ENCODE measurements around the gene KCNQ1. TPM values are rescaled to one million over a fixed set of nuclear protein-coding genes. Genes with fewer than 3 reads are reported as not detected.
A peak's percentile ranks its signal among the peaks of the same experiment; 100 is the strongest.

Gene KCNQ1
- total RNA-seq, 2 donors from 2014 or later = 18.6 to 25.5 TPM

GRCh38 chr11:2415171-2415570 lies 29.6 kb upstream of the KCNQ1 start:
- Mint-ChIP-seq H3K27ac (no peak overlapping the region), H3K4me1 (no peaks in the 10 kb centered on the region), H3K36me3 (ENCODE audit: low read depth) (no peaks in the 10 kb centered on the region), H3K27me3 (no peaks in the 10 kb centered on the region), H3K4me3 (no peak overlapping the region)
- ATAC-seq (no peak), DNase-seq (no peak)
- H3K9me3 ChIP-seq (ENCODE audit: control insufficient read depth, low read length, poor library complexity, severe bottlenecking) = no peaks in the 10 kb centered on the region

- H3K9me3 ChIP-seq (ENCODE audit: control insufficient read depth, low read length, poor library complexity, severe bottlenecking) = no peaks in the 10 kb centered on the region
- no peak overlapping the region for H3K4me3 Mint-ChIP-seq
- no peak overlapping the region for H3K27ac Mint-ChIP-seq
- no peaks in the 10 kb centered on the region for H3K4me1 Mint-ChIP-seq
- no peak for ATAC-seq
- no peaks in the 10 kb centered on the region for H3K36me3 Mint-ChIP-seq (ENCODE audit: low read depth)
- no peaks in the 10 kb centered on the region for H3K27me3 Mint-ChIP-seq
- DNase-seq = no peak
Observed at GRCh38 chr11:2415601-2416380, 29.0 kb upstream of the KCNQ1 start.

- no peaks in the 10 kb centered on the region for H3K4me1 Mint-ChIP-seq
- no peak overlapping the region for H3K27ac Mint-ChIP-seq
- no peak overlapping the region for H3K4me3 Mint-ChIP-seq
- no peaks in the 10 kb centered on the region for H3K36me3 Mint-ChIP-seq (ENCODE audit: low read depth)
- no peak for DNase-seq
- no peaks in the 10 kb centered on the region for H3K9me3 ChIP-seq (ENCODE audit: control insufficient read depth, low read length, poor library complexity, severe bottlenecking)
- no peaks in the 10 kb centered on the region for H3K27me3 Mint-ChIP-seq
- no peak for ATAC-seq
Observed at GRCh38 chr11:2416765-2417164, 28.0 kb upstream of the KCNQ1 start.

GRCh38 chr11:2417856-2418692 lies 26.7 kb upstream of the KCNQ1 start:
- no peaks in the 10 kb centered on the region for H3K9me3 ChIP-seq (ENCODE audit: control insufficient read depth, low read length, poor library complexity, severe bottlenecking)
- Mint-ChIP-seq H3K4me1 (no peaks in the 10 kb centered on the region), H3K36me3 (ENCODE audit: low read depth) (no peaks in the 10 kb centered on the region), H3K4me3 (no peak overlapping the region), H3K27me3 (no peaks in the 10 kb centered on the region), H3K27ac (peak overlapping the region; percentile 37)
- ATAC-seq (no peak), DNase-seq (no peak)

- H3K27ac Mint-ChIP-seq = peak overlapping the region; percentile 37
Observed at GRCh38 chr11:2418693-2419360, 26.0 kb upstream of the KCNQ1 start.

GRCh38 chr11:2419638-2420501 lies 24.9 kb upstream of the KCNQ1 start:
- ATAC-seq = peak; percentile 33
- H3K9me3 ChIP-seq (ENCODE audit: control insufficient read depth, low read length, poor library complexity, severe bottlenecking) = no peaks in the 10 kb centered on the region
- peak; percentile 31 to 46 (median 38) for DNase-seq
- Mint-ChIP-seq H3K4me3 (no peak overlapping the region), H3K4me1 (no peaks in the 10 kb centered on the region), H3K27me3 (no peaks in the 10 kb centered on the region), H3K36me3 (ENCODE audit: low read depth) (no peaks in the 10 kb centered on the region), H3K27ac (no peak overlapping the region)

More at GRCh38 chr11:2418693-2419360, 26.0 kb upstream of the KCNQ1 start:
- no peak for DNase-seq
- Mint-ChIP-seq H3K36me3 (ENCODE audit: low read depth) (no peaks in the 10 kb centered on the region), H3K4me3 (no peak overlapping the region), H3K27me3 (no peaks in the 10 kb centered on the region), H3K4me1 (no peaks in the 10 kb centered on the region)
- ATAC-seq = no peak
- H3K9me3 ChIP-seq (ENCODE audit: control insufficient read depth, low read length, poor library complexity, severe bottlenecking) = no peaks in the 10 kb centered on the region

GRCh38 chr11:2420502-2421225 lies 24.1 kb upstream of the KCNQ1 start:
- H3K27ac Mint-ChIP-seq = no peak overlapping the region
- peak; percentile 93 for ATAC-seq
- no peaks in the 10 kb centered on the region for H3K4me1 Mint-ChIP-seq
- H3K27me3 Mint-ChIP-seq = no peaks in the 10 kb centered on the region
- peak; percentile 52 to 64 (median 58) for DNase-seq
- H3K4me3 Mint-ChIP-seq = no peak overlapping the region
- no peaks in the 10 kb centered on the region for H3K36me3 Mint-ChIP-seq (ENCODE audit: low read depth)
- H3K9me3 ChIP-seq (ENCODE audit: control insufficient read depth, low read length, poor library complexity, severe bottlenecking) = no peaks in the 10 kb centered on the region

GRCh38 chr11:2421226-2421994 lies 23.4 kb upstream of the KCNQ1 start:
- H3K9me3 ChIP-seq (ENCODE audit: control insufficient read depth, low read length, poor library complexity, severe bottlenecking) = no peaks in the 10 kb centered on the region
- H3K27me3 Mint-ChIP-seq = no peaks in the 10 kb centered on the region
- ATAC-seq (no peak), DNase-seq (no peak)
- H3K4me1 Mint-ChIP-seq = no peaks in the 10 kb centered on the region
- no peak overlapping the region for H3K27ac Mint-ChIP-seq
- H3K36me3 Mint-ChIP-seq (ENCODE audit: low read depth) = no peaks in the 10 kb centered on the region
- no peak overlapping the region for H3K4me3 Mint-ChIP-seq

GRCh38 chr11:2421996-2422395 lies 22.8 kb upstream of the KCNQ1 start:
- ATAC-seq = no peak
- H3K4me1 Mint-ChIP-seq = no peaks in the 10 kb centered on the region
- no peak overlapping the region for H3K4me3 Mint-ChIP-seq
- no peaks in the 10 kb centered on the region for H3K27me3 Mint-ChIP-seq
- no peaks in the 10 kb centered on the region for H3K36me3 Mint-ChIP-seq (ENCODE audit: low read depth)
- no peak overlapping the region for H3K27ac Mint-ChIP-seq
- DNase-seq = no peak
- H3K9me3 ChIP-seq (ENCODE audit: control insufficient read depth, low read length, poor library complexity, severe bottlenecking) = no peaks in the 10 kb centered on the region

- DNase-seq (no peak), ATAC-seq (no peak)
- no peak overlapping the region for H3K27ac Mint-ChIP-seq
- no peaks in the 10 kb centered on the region for H3K27me3 Mint-ChIP-seq
- H3K36me3 Mint-ChIP-seq (ENCODE audit: low read depth) = no peaks in the 10 kb centered on the region
- H3K4me1 Mint-ChIP-seq = no peaks in the 10 kb centered on the region
- H3K4me3 Mint-ChIP-seq = no peak overlapping the region
- H3K9me3 ChIP-seq (ENCODE audit: control insufficient read depth, low read length, poor library complexity, severe bottlenecking) = no peaks in the 10 kb centered on the region
Observed at GRCh38 chr11:2422461-2423156, 22.2 kb upstream of the KCNQ1 start.
